Lung (tissue), 12 donors: ENCODE results near the gene NKTR. TPM values are rescaled to one million over a fixed set of nuclear protein-coding genes. Genes with fewer than 3 reads are reported as not detected.

Source experiments
- ATAC-seq: fragments of 200-7000 bp; cut with Tn5 transposase; one replicate; pipeline ENCODE4 v1.9.1; 2020; ENCODE audit warnings: moderate number of reproducible peaks; ENCODE audit not compliant: insufficient read depth, low FRiP score
- DNase-seq, 3 donors: peaks; one replicate each; pipeline ENCODE4 v3.0.0-alpha.2; 2013 to 2017
- H3K27ac ChIP-seq, 2 donors: one replicate each; pipeline ENCODE4 v1.5.1; 2013; ENCODE audit warnings: mild to moderate bottlenecking in 2 of 2, moderate library complexity in 2 of 2, control low read depth in 1 of 2, inconsistent platforms in 1 of 2, low read depth in 1 of 2, low read length in 1 of 2
- H3K27me3 ChIP-seq, 3 donors: one replicate each; pipeline ENCODE4 v1.5.1; 2013; ENCODE audit warnings: low read length in 2 of 3; ENCODE audit not compliant: control insufficient read depth in 3 of 3, insufficient read depth in 3 of 3
- H3K36me3 ChIP-seq, 4 donors: one replicate each; pipeline ENCODE4 v1.5.1; 2013; ENCODE audit warnings: low read length in 4 of 4, mild to moderate bottlenecking in 1 of 4, moderate library complexity in 1 of 4; ENCODE audit not compliant: control insufficient read depth in 4 of 4, insufficient read depth in 4 of 4
- H3K4me1 ChIP-seq, 5 donors: one replicate each; pipeline ENCODE4 v1.5.1; 2013; ENCODE audit warnings: low read length in 5 of 5, mild to moderate bottlenecking in 2 of 5, moderate library complexity in 1 of 5; ENCODE audit not compliant: control insufficient read depth in 5 of 5, insufficient read depth in 5 of 5
- H3K4me3 ChIP-seq: one replicate; pipeline ENCODE4 v1.5.1; 2013; ENCODE audit warnings: mild to moderate bottlenecking, control low read depth, moderate library complexity
- H3K9ac ChIP-seq, 2 donors: one replicate each; pipeline ENCODE4 v1.5.1; 2013; ENCODE audit warnings: low read length in 2 of 2, control low read depth in 1 of 2; ENCODE audit not compliant: insufficient read depth in 1 of 2
- H3K9me3 ChIP-seq, 4 donors: one replicate each; pipeline ENCODE4 v1.5.1; 2013; ENCODE audit warnings: low read length in 3 of 4, mild to moderate bottlenecking in 1 of 4, moderate library complexity in 1 of 4; ENCODE audit not compliant: control insufficient read depth in 4 of 4, insufficient read depth in 3 of 4
- WGBS, 2 donors: extraction: QIAGEN DNeasy Blood & Tissue Kit; methylation state at CpG; one replicate each; pipeline ENCODE4 v1.1.7; 2013; 5-methylcytosine and 5-hydroxymethylcytosine counted together
- polyA plus RNA-seq, 2 donors: library from polyadenylated mRNA; stranded (reverse); fragments of 200-250 nt; gene quantifications; one replicate each; pipeline ENCODE4 v1.2.1, GENCODE V29; 2013
- total RNA-seq, 2 donors: library from RNA; depleted of rRNA in 1 of 2; stranded (reverse); fragments of >200 nt in 1 of 2; gene quantifications; one replicate each; pipeline ENCODE4 v1.2.1, GENCODE V29; 2014 to 2021
- TF ChIP-seq, protein P1 (sequence below): IDR thresholded peaks from 2 replicates; pipeline ENCODE4 v1.5.1; 2012; ENCODE audit warnings: mild to moderate bottlenecking; ENCODE audit errors: control extremely low read depth, extremely low read depth
- donor health status: control.
- donor health status: control.
- donor health status: Bipolar disorder and iron deficiency.
- donor health status: healthy.
- donor health status: DM: yes; HTN: yes; CAD: no.

NKTR gene
- total and polyA plus RNA-seq, 4 donors: 15.3 to 291 (median 52.9) TPM

GRCh38 chr3:42612217-42612616 is 11.7 kb downstream of the NKTR start:
- DNase-seq (no peak), ATAC-seq (no peak)
- Histone ChIP-seq H3K9ac (no peak overlapping the region), H3K36me3 (peaks cover 0 to 7% (median 3%) of the 10 kb centered on the region in 4 donors), H3K4me3 (no peak overlapping the region), H3K9me3 (no peaks in the 10 kb centered on the region), H3K27ac (no peak overlapping the region), H3K27me3 (no peaks in the 10 kb centered on the region), H3K4me1 (peaks cover 0 to 11% (median 4%) of the 10 kb centered on the region in 5 donors)
- 27 to 32% methylated on average over 1 of the region's 1 CpG for WGBS, 2 donors
- TF ChIP-seq, protein P1, sequence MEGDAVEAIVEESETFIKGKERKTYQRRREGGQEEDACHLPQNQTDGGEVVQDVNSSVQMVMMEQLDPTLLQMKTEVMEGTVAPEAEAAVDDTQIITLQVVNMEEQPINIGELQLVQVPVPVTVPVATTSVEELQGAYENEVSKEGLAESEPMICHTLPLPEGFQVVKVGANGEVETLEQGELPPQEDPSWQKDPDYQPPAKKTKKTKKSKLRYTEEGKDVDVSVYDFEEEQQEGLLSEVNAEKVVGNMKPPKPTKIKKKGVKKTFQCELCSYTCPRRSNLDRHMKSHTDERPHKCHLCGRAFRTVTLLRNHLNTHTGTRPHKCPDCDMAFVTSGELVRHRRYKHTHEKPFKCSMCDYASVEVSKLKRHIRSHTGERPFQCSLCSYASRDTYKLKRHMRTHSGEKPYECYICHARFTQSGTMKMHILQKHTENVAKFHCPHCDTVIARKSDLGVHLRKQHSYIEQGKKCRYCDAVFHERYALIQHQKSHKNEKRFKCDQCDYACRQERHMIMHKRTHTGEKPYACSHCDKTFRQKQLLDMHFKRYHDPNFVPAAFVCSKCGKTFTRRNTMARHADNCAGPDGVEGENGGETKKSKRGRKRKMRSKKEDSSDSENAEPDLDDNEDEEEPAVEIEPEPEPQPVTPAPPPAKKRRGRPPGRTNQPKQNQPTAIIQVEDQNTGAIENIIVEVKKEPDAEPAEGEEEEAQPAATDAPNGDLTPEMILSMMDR: no peak

DNA sequence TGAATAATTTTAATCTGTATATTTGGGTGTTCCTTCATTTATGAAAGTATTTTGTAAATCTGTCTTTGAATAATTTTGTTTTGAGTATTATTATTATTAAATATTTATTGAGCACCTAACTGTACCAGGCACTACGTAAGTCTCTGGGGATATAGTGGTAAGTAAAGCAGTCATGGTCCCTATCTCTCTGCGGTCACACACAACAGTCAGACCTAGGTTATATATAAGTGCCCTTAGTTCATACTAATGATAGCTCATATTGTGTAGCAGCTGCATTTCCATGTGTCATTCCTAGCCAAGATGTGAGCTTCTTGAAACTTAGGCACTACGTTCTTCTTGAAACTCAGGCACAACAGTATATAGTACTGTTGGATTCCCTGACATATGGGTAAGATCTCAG is 12.4 kb downstream of the NKTR start:
- no peak overlapping the region for H3K4me3 ChIP-seq
- H3K9me3 ChIP-seq: no peaks in the 10 kb centered on the region
- H3K27me3 ChIP-seq: no peaks in the 10 kb centered on the region
- H3K9ac ChIP-seq: no peak overlapping the region
- 89 to 92% methylated on average over 3 of the region's 3 CpGs for WGBS, 2 donors
- H3K36me3 ChIP-seq: peaks cover 0 to 7% (median 3%) of the 10 kb centered on the region in 4 donors
- peaks cover 0 to 11% (median 4%) of the 10 kb centered on the region in 5 donors for H3K4me1 ChIP-seq
- TF ChIP-seq, protein P1: no peak
- DNase-seq (no peak), ATAC-seq (no peak)
- peak overlapping the region in 1 of 2 donors; percentile 60 for H3K27ac ChIP-seq

- DNase-seq (no peak), ATAC-seq (no peak)
- H3K4me3 ChIP-seq: no peak overlapping the region
- H3K27me3 ChIP-seq: no peaks in the 10 kb centered on the region
- TF ChIP-seq, protein P1: peak; percentile 9
- peak overlapping the region in 1 of 2 donors; percentile 60 for H3K27ac ChIP-seq
- H3K9ac ChIP-seq: no peak overlapping the region
- H3K36me3 ChIP-seq: peaks cover 1 to 6% (median 3%) of the 10 kb centered on the region in 4 donors
- no peaks in the 10 kb centered on the region for H3K9me3 ChIP-seq
- 85 to 88% methylated on average over 2 of the region's 2 CpGs for WGBS, 2 donors
- peaks cover 0 to 11% (median 4%) of the 10 kb centered on the region in 5 donors for H3K4me1 ChIP-seq
These were observed 13.0 kb downstream of the NKTR start for GRCh38 chr3:42613462-42613861.

- Histone ChIP-seq H3K27me3 (no peaks in the 10 kb centered on the region), H3K4me3 (no peak overlapping the region), H3K36me3 (peaks cover 13 to 38% (median 32%) of the 10 kb centered on the region in 4 donors), H3K4me1 (peaks cover 0 to 2% (median 0%) of the 10 kb centered on the region in 5 donors), H3K27ac (peak overlapping the region in 1 of 2 donors; percentile 33), H3K9ac (no peak overlapping the region), H3K9me3 (no peaks in the 10 kb centered on the region)
- whole genome bisulfite sequencing, 2 donors: 94 to 100% methylated on average over 2 of the region's 2 CpGs
- TF ChIP-seq, protein P1: no peak
- no peak for ATAC-seq
- no peak for DNase-seq
These were observed 31.1 kb downstream of the NKTR start for GRCh38 chr3:42631620-42632019.
